SK-N-SH (cell line): ENCODE data around the gene DDIAS.

Source experiments
- CTCF ChIP-seq: fragments of 200-600 bp; sonication (generic); IDR thresholded peaks from 2 replicates; pipeline ENCODE4 v1.6.1; 2017; ENCODE audit warnings: antibody characterized with exemption, mild to moderate bottlenecking, moderate library complexity
- EP300 ChIP-seq, 2 experiments: IDR thresholded peaks; 2 replicates each; pipeline versions ENCODE4 v1.4.0 to v1.6.1; 2012; ENCODE audit warnings: borderline replicate concordance in 1 of 2, low read depth in 1 of 2, low read length in 1 of 2
- MAX ChIP-seq: IDR thresholded peaks from 2 replicates; pipeline ENCODE4 v1.4.0; 2012; ENCODE audit warnings: low read depth
- RAD21 ChIP-seq: IDR thresholded peaks from 2 replicates; pipeline ENCODE4 v1.6.1; 2012; ENCODE audit warnings: mild to moderate bottlenecking, low read length
- SIN3A ChIP-seq: IDR thresholded peaks from 2 replicates; pipeline ENCODE4 v1.6.1; 2012; ENCODE audit warnings: low read depth, mild to moderate bottlenecking, low read length, moderate library complexity, borderline replicate concordance
- TAF1 ChIP-seq: IDR thresholded peaks from 2 replicates; pipeline ENCODE4 v1.6.1; 2012; ENCODE audit warnings: low read depth, mild to moderate bottlenecking, low read length, moderate library complexity, borderline replicate concordance
- TF ChIP-seq, protein P1 (sequence below): IDR thresholded peaks from 2 replicates; pipeline ENCODE4 v1.6.1; 2012; ENCODE audit warnings: mild to moderate bottlenecking, low read depth, low read length, moderate library complexity

DNA sequence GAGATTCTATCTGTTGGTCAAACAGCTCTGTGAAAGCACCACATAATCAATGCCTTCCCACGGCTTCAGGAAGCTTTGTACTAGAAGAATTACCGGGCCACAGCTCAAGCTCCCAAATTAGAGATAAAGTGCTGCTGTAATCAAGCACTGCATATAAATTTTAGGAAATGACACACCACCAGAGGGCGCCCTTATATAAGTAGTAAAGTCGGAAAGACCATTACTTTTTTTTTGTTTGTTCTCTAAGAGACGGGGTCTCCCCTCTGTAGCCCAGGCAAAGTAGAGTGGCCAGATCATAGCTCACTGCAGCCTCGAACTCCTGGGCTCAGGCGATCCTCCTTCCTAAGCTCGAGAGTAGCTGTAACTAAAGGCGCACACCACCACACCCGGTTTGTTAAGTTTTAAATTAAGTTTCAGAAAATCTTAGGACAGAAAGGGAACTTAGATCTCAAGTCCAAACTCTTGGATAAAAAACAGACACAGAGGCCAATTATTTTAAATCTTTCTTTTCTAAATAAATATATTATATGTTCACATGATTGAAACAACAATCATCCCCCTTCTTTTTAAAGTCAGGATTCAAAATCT, 33.9 kb upstream of the DDIAS start:
- TF ChIP-seq RAD21 (peak; percentile 82), CTCF (peak; percentile 78), TAF1 (no peak), EP300 (IDR thresholded peaks at IDR 0.05; ENCODE audit: borderline replicate concordance in 1 of 2, low read depth in 1 of 2, low read length in 1 of 2) (no peak), SIN3A (no peak), MAX (no peak)
- TF ChIP-seq, protein P1, sequence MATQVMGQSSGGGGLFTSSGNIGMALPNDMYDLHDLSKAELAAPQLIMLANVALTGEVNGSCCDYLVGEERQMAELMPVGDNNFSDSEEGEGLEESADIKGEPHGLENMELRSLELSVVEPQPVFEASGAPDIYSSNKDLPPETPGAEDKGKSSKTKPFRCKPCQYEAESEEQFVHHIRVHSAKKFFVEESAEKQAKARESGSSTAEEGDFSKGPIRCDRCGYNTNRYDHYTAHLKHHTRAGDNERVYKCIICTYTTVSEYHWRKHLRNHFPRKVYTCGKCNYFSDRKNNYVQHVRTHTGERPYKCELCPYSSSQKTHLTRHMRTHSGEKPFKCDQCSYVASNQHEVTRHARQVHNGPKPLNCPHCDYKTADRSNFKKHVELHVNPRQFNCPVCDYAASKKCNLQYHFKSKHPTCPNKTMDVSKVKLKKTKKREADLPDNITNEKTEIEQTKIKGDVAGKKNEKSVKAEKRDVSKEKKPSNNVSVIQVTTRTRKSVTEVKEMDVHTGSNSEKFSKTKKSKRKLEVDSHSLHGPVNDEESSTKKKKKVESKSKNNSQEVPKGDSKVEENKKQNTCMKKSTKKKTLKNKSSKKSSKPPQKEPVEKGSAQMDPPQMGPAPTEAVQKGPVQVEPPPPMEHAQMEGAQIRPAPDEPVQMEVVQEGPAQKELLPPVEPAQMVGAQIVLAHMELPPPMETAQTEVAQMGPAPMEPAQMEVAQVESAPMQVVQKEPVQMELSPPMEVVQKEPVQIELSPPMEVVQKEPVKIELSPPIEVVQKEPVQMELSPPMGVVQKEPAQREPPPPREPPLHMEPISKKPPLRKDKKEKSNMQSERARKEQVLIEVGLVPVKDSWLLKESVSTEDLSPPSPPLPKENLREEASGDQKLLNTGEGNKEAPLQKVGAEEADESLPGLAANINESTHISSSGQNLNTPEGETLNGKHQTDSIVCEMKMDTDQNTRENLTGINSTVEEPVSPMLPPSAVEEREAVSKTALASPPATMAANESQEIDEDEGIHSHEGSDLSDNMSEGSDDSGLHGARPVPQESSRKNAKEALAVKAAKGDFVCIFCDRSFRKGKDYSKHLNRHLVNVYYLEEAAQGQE, result no peak
